Mesenchymal stem cell (in vitro differentiated cells and primary cell): Measurements from ENCODE around the gene SLC9A3.

Source experiments
- DNase-seq: peaks from one replicate; pipeline ENCODE4 v3.0.0-alpha.2; 2013
- H2AFZ ChIP-seq: one replicate; pipeline ENCODE4 v1.6.1; 2013; ENCODE audit warnings: low read depth, mild to moderate bottlenecking, control low read depth, inconsistent platforms, low read length, moderate library complexity
- H2AK5ac ChIP-seq: 2 replicates; pipeline ENCODE4 v1.6.1; 2013; ENCODE audit warnings: low read length, moderate library complexity, mild to moderate bottlenecking, inconsistent platforms; ENCODE audit not compliant: severe bottlenecking
- H2BK120ac ChIP-seq: one replicate; pipeline ENCODE4 v1.6.1; 2013; ENCODE audit warnings: low read depth, mild to moderate bottlenecking, inconsistent platforms, low read length, moderate library complexity
- H2BK12ac ChIP-seq, 2 experiments: one replicate each; pipeline ENCODE4 v1.6.1; 2013; ENCODE audit warnings: inconsistent platforms in 2 of 2, low read length in 2 of 2, mild to moderate bottlenecking in 2 of 2, moderate library complexity in 2 of 2, control low read depth in 1 of 2
- H2BK15ac ChIP-seq: one replicate; pipeline ENCODE4 v1.6.1; 2013; ENCODE audit warnings: mild to moderate bottlenecking, low read depth, inconsistent platforms; ENCODE audit not compliant: poor library complexity, severe bottlenecking
- H2BK5ac ChIP-seq: 2 replicates; pipeline ENCODE4 v1.6.1; 2013; ENCODE audit warnings: low read depth, mild to moderate bottlenecking, low read length, control low read depth, inconsistent platforms; ENCODE audit not compliant: poor library complexity, severe bottlenecking
- H3K14ac ChIP-seq, 2 experiments: one replicate each; pipeline ENCODE4 v1.6.1; 2013; ENCODE audit warnings: inconsistent platforms in 2 of 2, low read length in 2 of 2, control low read depth in 1 of 2, mild to moderate bottlenecking in 1 of 2, moderate library complexity in 1 of 2
- H3K18ac ChIP-seq, 2 experiments: one replicate each; pipeline ENCODE4 v1.6.1; 2013; ENCODE audit warnings: inconsistent platforms in 2 of 2, low read length in 2 of 2, control low read depth in 1 of 2, low read depth in 1 of 2, mild to moderate bottlenecking in 1 of 2
- H3K23ac ChIP-seq, 2 experiments: one replicate each; pipeline ENCODE4 v1.6.1; 2013; ENCODE audit warnings: inconsistent platforms in 2 of 2, low read length in 2 of 2, mild to moderate bottlenecking in 2 of 2, moderate library complexity in 2 of 2, control low read depth in 1 of 2
- H3K27ac ChIP-seq: 2 replicates; pipeline ENCODE4 v1.5.1; 2013; ENCODE audit warnings: mild to moderate bottlenecking, moderate library complexity, low read length, control low read depth, inconsistent platforms; ENCODE audit not compliant: poor library complexity, severe bottlenecking
- H3K27me3 ChIP-seq, 2 experiments: 2 replicates each; pipeline versions ENCODE4 v1.6.1 to v1.7.0; 2013; ENCODE audit warnings: low read length in 2 of 2, mild to moderate bottlenecking in 2 of 2, moderate library complexity in 2 of 2, control low read depth in 1 of 2, inconsistent platforms in 1 of 2; ENCODE audit not compliant: control insufficient read depth in 1 of 2, insufficient read depth in 1 of 2
- H3K36me3 ChIP-seq, 2 experiments: 2 replicates each; pipeline versions ENCODE4 v1.6.1 to v1.7.0; 2013; ENCODE audit warnings: low read length in 2 of 2, control low read depth in 1 of 2, inconsistent platforms in 1 of 2, low read depth in 1 of 2, mild to moderate bottlenecking in 1 of 2; ENCODE audit not compliant: insufficient read depth in 2 of 2, control insufficient read depth in 1 of 2
- H3K4ac ChIP-seq, 2 experiments: one replicate each; pipeline ENCODE4 v1.6.1; 2013; ENCODE audit warnings: inconsistent platforms in 2 of 2, low read length in 2 of 2, mild to moderate bottlenecking in 2 of 2, moderate library complexity in 2 of 2, control low read depth in 1 of 2, low read depth in 1 of 2
- H3K4me1 ChIP-seq: 2 replicates; pipeline ENCODE4 v1.6.1; 2013; ENCODE audit warnings: low read depth, low read length, control low read depth; ENCODE audit not compliant: control insufficient read depth, insufficient read depth
- H3K4me2 ChIP-seq: 2 replicates; pipeline ENCODE4 v1.6.1; 2013; ENCODE audit warnings: low read length, mild to moderate bottlenecking, inconsistent platforms; ENCODE audit not compliant: poor library complexity, severe bottlenecking
- H3K4me3 ChIP-seq, 2 experiments: 2 replicates each; pipeline versions ENCODE4 v1.5.1 to v1.7.0; 2013; ENCODE audit warnings: low read length in 2 of 2, mild to moderate bottlenecking in 2 of 2, control low read depth in 1 of 2, low read depth in 1 of 2; ENCODE audit not compliant: insufficient read depth in 1 of 2
- H3K79me1 ChIP-seq: replicated peaks from 2 replicates; pipeline ENCODE4 v1.6.1; 2013; ENCODE audit warnings: mild to moderate bottlenecking, control low read depth, low read length, inconsistent platforms; ENCODE audit not compliant: poor library complexity, severe bottlenecking
- H3K9ac ChIP-seq: 2 replicates; pipeline ENCODE4 v1.7.0; 2013; ENCODE audit warnings: mild to moderate bottlenecking, low read length, moderate library complexity
- H3K9me3 ChIP-seq: 2 replicates; pipeline ENCODE4 v1.7.0; 2013; ENCODE audit warnings: mild to moderate bottlenecking, low read length; ENCODE audit not compliant: control insufficient read depth
- H4K8ac ChIP-seq: one replicate; pipeline ENCODE4 v1.6.1; 2013; ENCODE audit warnings: inconsistent platforms, mild to moderate bottlenecking, low read length, moderate library complexity
- H4K91ac ChIP-seq: one replicate; pipeline ENCODE4 v1.6.1; 2013; ENCODE audit warnings: mild to moderate bottlenecking, low read length, inconsistent platforms
- WGBS: methylation state at CpG from one replicate; pipeline ENCODE4 v1.1.7; 2013; ENCODE audit warnings: mixed read lengths; 5-methylcytosine and 5-hydroxymethylcytosine counted together

The SLC9A3 gene

GRCh38 chr5:571791-572190 is 47.5 kb upstream of the SLC9A3 start:
- Histone ChIP-seq H2AFZ (no peak overlapping the region), H3K79me1 (no peaks in the 10 kb centered on the region), H3K27ac (no peak overlapping the region), H4K8ac (no peak overlapping the region), H3K27me3 (peaks cover 42 to 85% of the 10 kb centered on the region in 2 experiments), H2AK5ac (no peak overlapping the region), H3K14ac (no peak overlapping the region), H4K91ac (no peak overlapping the region), H3K23ac (no peak overlapping the region), H3K4me2 (no peak overlapping the region), H3K18ac (no peak overlapping the region), H2BK12ac (no peak overlapping the region), H3K9ac (no peak overlapping the region), H3K9me3 (peaks cover 19% of the 10 kb centered on the region), H2BK15ac (no peak overlapping the region), H3K4ac (no peak overlapping the region), H3K36me3 (peaks cover 0 to 2% of the 10 kb centered on the region in 2 experiments), H3K4me1 (no peaks in the 10 kb centered on the region), H3K4me3 (no peak overlapping the region), H2BK5ac (no peak overlapping the region), H2BK120ac (no peak overlapping the region)
- DNase-seq: no peak
- WGBS: 87% methylated on average over 13 of the region's 13 CpGs

GRCh38 chr5:570886-571285 is 46.6 kb upstream of the SLC9A3 start:
- H2BK5ac ChIP-seq: no peak overlapping the region
- H2BK120ac ChIP-seq: no peak overlapping the region
- no peak overlapping the region for H2BK15ac ChIP-seq
- H4K8ac ChIP-seq: no peak overlapping the region
- DNase-seq: no peak
- no peak overlapping the region for H3K18ac ChIP-seq
- H3K9ac ChIP-seq: no peak overlapping the region
- no peak overlapping the region for H3K27ac ChIP-seq
- no peak overlapping the region for H2AK5ac ChIP-seq
- no peak overlapping the region for H3K4me3 ChIP-seq
- no peak overlapping the region for H3K23ac ChIP-seq
- H3K4ac ChIP-seq: no peak overlapping the region
- no peak overlapping the region for H3K4me2 ChIP-seq
- no peaks in the 10 kb centered on the region for H3K79me1 ChIP-seq
- H3K27me3 ChIP-seq: peaks cover 43 to 86% of the 10 kb centered on the region in 2 experiments
- peaks cover 0 to 2% of the 10 kb centered on the region in 2 experiments for H3K36me3 ChIP-seq
- peaks cover under 1% of the 10 kb centered on the region for H3K4me1 ChIP-seq
- 86% methylated on average over 8 of the region's 8 CpGs for WGBS
- H3K14ac ChIP-seq: no peak overlapping the region
- no peak overlapping the region for H2BK12ac ChIP-seq
- H2AFZ ChIP-seq: no peak overlapping the region
- H3K9me3 ChIP-seq: peaks cover 16% of the 10 kb centered on the region
- H4K91ac ChIP-seq: peak overlapping the region; percentile 39

- H3K9me3 ChIP-seq: peaks cover 14% of the 10 kb centered on the region
- H2BK5ac ChIP-seq: no peak overlapping the region
- 86% methylated on average over 17 of the region's 17 CpGs for WGBS
- H3K23ac ChIP-seq: no peak overlapping the region
- H3K79me1 ChIP-seq: no peaks in the 10 kb centered on the region
- no peak overlapping the region for H3K14ac ChIP-seq
- no peak overlapping the region for H3K9ac ChIP-seq
- H2AK5ac ChIP-seq: no peak overlapping the region
- H4K91ac ChIP-seq: no peak overlapping the region
- H3K36me3 ChIP-seq: peaks cover 0 to 2% of the 10 kb centered on the region in 2 experiments
- H2BK12ac ChIP-seq: no peak overlapping the region
- no peak overlapping the region for H3K4me3 ChIP-seq
- peaks cover 42 to 85% of the 10 kb centered on the region in 2 experiments for H3K27me3 ChIP-seq
- DNase-seq: no peak
- H3K4me1 ChIP-seq: peaks cover 4% of the 10 kb centered on the region
- no peak overlapping the region for H3K4me2 ChIP-seq
- no peak overlapping the region for H3K4ac ChIP-seq
- H2AFZ ChIP-seq: no peak overlapping the region
- H3K18ac ChIP-seq: no peak overlapping the region
- no peak overlapping the region for H4K8ac ChIP-seq
- no peak overlapping the region for H2BK15ac ChIP-seq
- H2BK120ac ChIP-seq: no peak overlapping the region
- H3K27ac ChIP-seq: no peak overlapping the region
Observed at GRCh38 chr5:570446-570845, 46.2 kb upstream of the SLC9A3 start.

- DNase-seq: no peak
- H4K91ac ChIP-seq: no peak overlapping the region
Observed at GRCh38 chr5:569868-570361, 45.7 kb upstream of the SLC9A3 start.

More at GRCh38 chr5:569868-570361, 45.7 kb upstream of the SLC9A3 start:
- no peak overlapping the region for H2BK15ac ChIP-seq
- no peak overlapping the region for H3K14ac ChIP-seq
- H3K4me2 ChIP-seq: no peak overlapping the region
- H3K27ac ChIP-seq: no peak overlapping the region
- no peak overlapping the region for H3K4ac ChIP-seq
- no peak overlapping the region for H2BK120ac ChIP-seq
- peaks cover 42 to 84% of the 10 kb centered on the region in 2 experiments for H3K27me3 ChIP-seq
- no peak overlapping the region for H2AK5ac ChIP-seq
- no peak overlapping the region for H2AFZ ChIP-seq
- no peak overlapping the region for H2BK12ac ChIP-seq
- H3K23ac ChIP-seq: no peak overlapping the region
- 88% methylated on average over 21 of the region's 21 CpGs for WGBS
- peaks cover 14% of the 10 kb centered on the region for H3K9me3 ChIP-seq
- no peaks in the 10 kb centered on the region for H3K79me1 ChIP-seq
- no peak overlapping the region for H4K8ac ChIP-seq
- H3K18ac ChIP-seq: no peak overlapping the region
- H3K4me1 ChIP-seq: peaks cover 4% of the 10 kb centered on the region
- H3K36me3 ChIP-seq: peaks cover 0 to 2% of the 10 kb centered on the region in 2 experiments
- H3K4me3 ChIP-seq: no peak overlapping the region
- no peak overlapping the region for H2BK5ac ChIP-seq
- no peak overlapping the region for H3K9ac ChIP-seq
